ENCODE results near the gene LDLRAD3. TPM values are rescaled to one million over a fixed set of nuclear protein-coding genes. Genes with fewer than 3 reads are reported as not detected.

Gene LDLRAD3
- total RNA-seq, 1 experiment from 2014 or later, result 12.1 TPM

- Histone ChIP-seq H4K5ac (ENCODE audit: insufficient read length, low read depth, low read length) (no peak overlapping the region), H3K4me1 (ENCODE audit: insufficient read depth, low read length) (peaks cover under 1% of the 10 kb centered on the region; the same call in 1 of the 2 replicates), H2BK15ac (ENCODE audit: low read depth, low read length) (no peak overlapping the region), H3K4ac (ENCODE audit: low read depth, low read length) (no peak overlapping the region), H3K4me2 (ENCODE audit: insufficient read depth, insufficient read length, low read length) (no peak overlapping the region), H3K27me3 (ENCODE audit: insufficient read depth, low read length) (no peaks in the 10 kb centered on the region; the same call in 1 of the 2 replicates), H3K9me3 (ENCODE audit: control insufficient read depth, low read depth, low read length) (no peaks in the 10 kb centered on the region), H4K8ac (replicated peaks; ENCODE audit: insufficient read length, low read depth, low read length) (no peak overlapping the region), H3K9ac (ENCODE audit: extremely low read depth, insufficient read length, low read length) (no peak overlapping the region), H3K23ac (ENCODE audit: insufficient read length, low read depth, low read length) (no peak overlapping the region), H4K20me1 (ENCODE audit: control insufficient read depth, insufficient read depth, insufficient read length) (no peaks in the 10 kb centered on the region), H3K18ac (ENCODE audit: insufficient read length, low read depth, low read length) (no peak overlapping the region), H3K27ac (ENCODE audit: insufficient read length, low read depth, low read length) (no peak overlapping the region), H2BK20ac (ENCODE audit: low read depth, low read length, poor library complexity, severe bottlenecking) (no peak overlapping the region), H2AK5ac (ENCODE audit: insufficient read length, low read length) (no peak overlapping the region), H2BK12ac (ENCODE audit: insufficient read length, low read depth, low read length) (no peak overlapping the region), H4K91ac (ENCODE audit: insufficient read length, low read depth, low read length) (no peak overlapping the region), H2AFZ (ENCODE audit: low read length) (no peak overlapping the region), H3K79me2 (ENCODE audit: insufficient read depth, low read length) (no peaks in the 10 kb centered on the region), H2BK5ac (ENCODE audit: insufficient read length, low read length) (no peak overlapping the region), H3K56ac (ENCODE audit: insufficient read length, low read depth, low read length) (no peak overlapping the region), H3K79me1 (ENCODE audit: insufficient read depth, low read depth, low read length, poor library complexity, severe bottlenecking) (no peaks in the 10 kb centered on the region), H3T11ph (ENCODE audit: low read length) (no peak overlapping the region), H2BK120ac (ENCODE audit: low read depth, low read length, poor library complexity, severe bottlenecking) (no peak overlapping the region), H3K23me2 (ENCODE audit: insufficient read length, low read depth, low read length, poor library complexity, severe bottlenecking) (no peaks in the 10 kb centered on the region), H3K14ac (ENCODE audit: insufficient read depth, low read length) (no peak overlapping the region)
- H3K9me3 Mint-ChIP-seq, result no peaks in the 10 kb centered on the region
- H3K36me3 Mint-ChIP-seq (ENCODE audit: insufficient read depth in 1 of 3, low read depth in 3 of 3), result no peaks in the 10 kb centered on the region
- H3K4me1 Mint-ChIP-seq, result peaks cover 7 to 21% of the 10 kb centered on the region in 2 experiments
- TF ChIP-seq CTCF (conservative IDR thresholded peaks at IDR 0.05), result no peak
- no CpG with 5 or more reads among the region's 9 CpGs for WGBS (ENCODE audit: extremely low coverage, insufficient read length, low lambda C conversion rate)
- H3K4me3 Mint-ChIP-seq, result no peak overlapping the region
- no peak for DNase-seq
- no peak overlapping the region for H3K27ac Mint-ChIP-seq
- peaks cover 15% of the 10 kb centered on the region for H3K27me3 Mint-ChIP-seq (ENCODE audit: low read depth)
These were observed 5.6 kb upstream of the LDLRAD3 start for GRCh38 chr11:35938231-35938630.
